Measurements from ENCODE around the gene CPM.

Gene CPM

GRCh38 chr12:68855771-68856170 lies 77.2 kb downstream of the CPM start:
- Histone ChIP-seq H3K27me3 (ENCODE audit: insufficient read depth, poor library complexity, severe bottlenecking) (no peaks in the 10 kb centered on the region), H3K27ac (replicated peaks) (no peak overlapping the region), H3K4me3 (replicated peaks; ENCODE audit: insufficient read depth, low read length) (no peak overlapping the region)
- TF ChIP-seq CTCF (IDR thresholded peaks at IDR 0.05; ENCODE audit: insufficient read depth, low read length): no peak
- no peak for TF ChIP-seq POLR2AphosphoS5 (IDR thresholded peaks at IDR 0.05; ENCODE audit: low read depth)
- no peak for TF ChIP-seq GABPA (IDR thresholded peaks at IDR 0.05; ENCODE audit: low read depth)
- TF ChIP-seq SPI1 (IDR thresholded peaks at IDR 0.05; ENCODE audit: borderline replicate concordance, low read depth): no peak
- no peak for TF ChIP-seq REST (IDR thresholded peaks at IDR 0.05; ENCODE audit: insufficient replicate concordance, low read depth)
- no peak for DNase-seq (ENCODE audit: low read depth in 1 of 2, low spot score in 1 of 2)

GRCh38 chr12:68855111-68855510 lies 77.9 kb downstream of the CPM start:
- no peak for DNase-seq (ENCODE audit: low read depth in 1 of 2, low spot score in 1 of 2)
- TF ChIP-seq GABPA (IDR thresholded peaks at IDR 0.05; ENCODE audit: low read depth): no peak
- no peak for TF ChIP-seq SPI1 (IDR thresholded peaks at IDR 0.05; ENCODE audit: borderline replicate concordance, low read depth)
- no peak for TF ChIP-seq POLR2AphosphoS5 (IDR thresholded peaks at IDR 0.05; ENCODE audit: low read depth)
- no peak for TF ChIP-seq CTCF (IDR thresholded peaks at IDR 0.05; ENCODE audit: insufficient read depth, low read length)
- no peak for TF ChIP-seq REST (IDR thresholded peaks at IDR 0.05; ENCODE audit: insufficient replicate concordance, low read depth)
- no peak overlapping the region for H3K4me3 ChIP-seq (replicated peaks; ENCODE audit: insufficient read depth, low read length)
- no peaks in the 10 kb centered on the region for H3K27me3 ChIP-seq (ENCODE audit: insufficient read depth, poor library complexity, severe bottlenecking)
- H3K27ac ChIP-seq (replicated peaks): no peak overlapping the region

GRCh38 chr12:68854554-68854953 lies 78.4 kb downstream of the CPM start:
- no peak for DNase-seq (ENCODE audit: low read depth in 1 of 2, low spot score in 1 of 2)
- no peak overlapping the region for H3K4me3 ChIP-seq (replicated peaks; ENCODE audit: insufficient read depth, low read length)
- TF ChIP-seq REST (IDR thresholded peaks at IDR 0.05; ENCODE audit: insufficient replicate concordance, low read depth): no peak
- no peak for TF ChIP-seq CTCF (IDR thresholded peaks at IDR 0.05; ENCODE audit: insufficient read depth, low read length)
- no peak for TF ChIP-seq SPI1 (IDR thresholded peaks at IDR 0.05; ENCODE audit: borderline replicate concordance, low read depth)
- no peak for TF ChIP-seq POLR2AphosphoS5 (IDR thresholded peaks at IDR 0.05; ENCODE audit: low read depth)
- no peak for TF ChIP-seq GABPA (IDR thresholded peaks at IDR 0.05; ENCODE audit: low read depth)
- H3K27me3 ChIP-seq (ENCODE audit: insufficient read depth, poor library complexity, severe bottlenecking): no peaks in the 10 kb centered on the region
- no peak overlapping the region for H3K27ac ChIP-seq (replicated peaks)

Measured in HL-60 (cell line).